Urinary bladder (tissue), 4 donors: ENCODE measurements around the gene ARHGAP44. TPM values are rescaled to one million over a fixed set of nuclear protein-coding genes. Genes with fewer than 3 reads are reported as not detected.

Experiments
- DNase-seq: peaks from one replicate; pipeline ENCODE4 v3.0.0-alpha.2; 2015; ENCODE audit errors: extremely low spot score
- H3K27ac ChIP-seq: one replicate; pipeline ENCODE4 v1.5.1; 2013; ENCODE audit warnings: low read depth, mild to moderate bottlenecking, moderate library complexity
- H3K36me3 ChIP-seq: one replicate; pipeline ENCODE4 v1.6.1; 2013; ENCODE audit warnings: mild to moderate bottlenecking, moderate library complexity; ENCODE audit not compliant: insufficient read depth
- H3K4me1 ChIP-seq: one replicate; pipeline ENCODE4 v1.6.1; 2013; ENCODE audit warnings: mild to moderate bottlenecking, moderate library complexity; ENCODE audit not compliant: insufficient read depth
- H3K4me3 ChIP-seq: one replicate; pipeline ENCODE4 v1.5.1; 2013; ENCODE audit warnings: low read depth, low read length
- WGBS: extraction: QIAGEN DNeasy Blood & Tissue Kit; methylation state at CpG from one replicate; pipeline ENCODE4 v1.1.7; 2013; 5-methylcytosine and 5-hydroxymethylcytosine counted together
- polyA plus RNA-seq: library from polyadenylated mRNA; stranded (reverse); fragments of 200-250 nt; gene quantifications from one replicate; pipeline ENCODE4 v1.2.3, GENCODE V29; 2013
- total RNA-seq: library from RNA; depleted of rRNA; stranded (reverse); fragments of >200 nt; gene quantifications from one replicate; pipeline ENCODE4 v1.2.3, GENCODE V29; 2014
- donor health status: healthy with polysubstance abuse.
- donor health status: healthy.

ARHGAP44 gene
- 5.8 TPM for total RNA-seq
- 5.2 TPM for polyA plus RNA-seq

GRCh38 chr17:12789481-12790248 lies at the start of gene ARHGAP44:
TSS of gene ARHGAP44 (plus strand) at chr17:12789498. CDS start at chr17:12789839, 341 bp downstream.
- peak within 1 kb of the TSS; percentile 94 for H3K4me3 ChIP-seq
- WGBS = under 1% methylated on average over 84 of the region's 86 CpGs
- H3K4me1 ChIP-seq = no peaks in the 10 kb centered on the region
- DNase-seq = no peak
- no peaks in the 10 kb centered on the region for H3K36me3 ChIP-seq
- peak within 1 kb of the TSS; percentile 76 for H3K27ac ChIP-seq

DNA sequence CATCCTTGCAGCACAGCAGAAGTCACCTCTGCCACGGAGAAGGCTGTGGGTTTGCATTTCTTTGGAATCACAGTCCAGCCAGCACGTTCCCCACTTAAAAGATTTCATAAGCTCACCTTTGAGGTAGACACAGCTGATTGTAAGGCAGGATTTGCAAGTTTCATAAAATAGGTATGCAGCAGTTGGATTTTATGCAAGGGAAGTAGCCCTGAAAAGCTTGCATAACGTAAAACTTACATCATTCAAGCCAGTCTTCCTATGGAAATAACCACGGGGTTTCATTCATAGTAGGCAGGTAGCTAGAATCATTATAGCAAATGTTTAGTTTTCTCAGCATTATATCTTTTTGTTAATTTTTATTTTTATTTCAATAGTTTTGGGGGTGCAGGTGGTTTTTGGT lies 49.8 kb upstream of the ARHGAP44 start:
- WGBS = 76% methylated on average over 4 of the region's 4 CpGs
- DNase-seq = no peak
- peaks cover 3% of the 10 kb centered on the region for H3K4me1 ChIP-seq
- no peak overlapping the region for H3K27ac ChIP-seq
- H3K4me3 ChIP-seq = no peak overlapping the region
- no peaks in the 10 kb centered on the region for H3K36me3 ChIP-seq

DNA sequence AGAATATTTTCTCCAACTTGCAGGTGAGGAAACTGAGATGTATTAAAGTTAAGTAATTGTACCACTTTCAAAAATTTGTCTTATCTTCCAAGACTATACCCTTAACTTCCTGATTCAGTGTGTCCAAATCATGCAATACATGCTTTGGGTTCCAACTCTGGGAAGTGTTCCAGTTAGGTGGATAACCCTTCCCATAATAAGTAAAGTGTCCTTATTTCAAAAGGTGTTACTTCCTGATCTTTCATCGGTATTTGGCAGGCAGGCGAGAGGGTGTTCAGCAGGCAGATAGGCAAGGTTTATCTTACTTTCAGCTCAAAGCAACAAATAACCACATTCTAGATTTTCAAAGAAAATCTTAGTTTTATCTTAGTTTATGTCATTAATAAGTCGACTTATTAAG lies 46.3 kb upstream of the ARHGAP44 start:
- Histone ChIP-seq H3K27ac (no peak overlapping the region), H3K36me3 (no peaks in the 10 kb centered on the region), H3K4me3 (no peak overlapping the region), H3K4me1 (peaks cover 2% of the 10 kb centered on the region)
- no peak for DNase-seq
- WGBS = 71% methylated on average over 3 of the region's 3 CpGs

- Histone ChIP-seq H3K27ac (no peak overlapping the region), H3K4me3 (no peak overlapping the region), H3K4me1 (peaks cover under 1% of the 10 kb centered on the region), H3K36me3 (no peaks in the 10 kb centered on the region)
- DNase-seq = no peak
- WGBS = 77% methylated on average over 5 of the region's 5 CpGs
Measured at GRCh38 chr17:12744298-12744697, 45.0 kb upstream of the ARHGAP44 start.

DNA sequence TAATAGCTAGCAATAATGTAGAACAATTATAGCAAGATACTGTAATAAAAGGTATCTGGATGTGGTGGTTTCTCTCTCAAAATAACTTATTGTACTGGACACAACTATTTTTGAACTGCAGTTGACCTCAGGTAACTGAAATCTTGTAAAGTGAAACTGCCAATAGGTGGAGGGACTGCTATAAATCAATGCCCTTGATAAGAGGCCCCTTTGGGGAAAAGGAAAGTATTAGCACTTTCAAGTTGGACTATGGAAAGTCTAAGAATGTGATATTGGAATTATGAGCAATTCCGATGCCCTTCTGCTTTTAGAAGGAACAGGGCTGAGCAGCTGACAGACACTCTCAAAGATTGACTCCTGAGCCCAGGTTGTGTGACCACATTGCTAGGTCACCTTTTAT lies 44.5 kb upstream of the ARHGAP44 start:
- no peak for DNase-seq
- H3K36me3 ChIP-seq = no peaks in the 10 kb centered on the region
- H3K27ac ChIP-seq = no peak overlapping the region
- H3K4me3 ChIP-seq = no peak overlapping the region
- 95% methylated on average over 1 of the region's 1 CpG for WGBS
- H3K4me1 ChIP-seq = no peaks in the 10 kb centered on the region

- Histone ChIP-seq H3K4me1 (no peaks in the 10 kb centered on the region), H3K4me3 (no peak overlapping the region), H3K36me3 (no peaks in the 10 kb centered on the region), H3K27ac (no peak overlapping the region)
- DNase-seq = no peak
- 82% methylated on average over 7 of the region's 7 CpGs for WGBS
Measured at GRCh38 chr17:12745486-12745885, 43.8 kb upstream of the ARHGAP44 start.

DNA sequence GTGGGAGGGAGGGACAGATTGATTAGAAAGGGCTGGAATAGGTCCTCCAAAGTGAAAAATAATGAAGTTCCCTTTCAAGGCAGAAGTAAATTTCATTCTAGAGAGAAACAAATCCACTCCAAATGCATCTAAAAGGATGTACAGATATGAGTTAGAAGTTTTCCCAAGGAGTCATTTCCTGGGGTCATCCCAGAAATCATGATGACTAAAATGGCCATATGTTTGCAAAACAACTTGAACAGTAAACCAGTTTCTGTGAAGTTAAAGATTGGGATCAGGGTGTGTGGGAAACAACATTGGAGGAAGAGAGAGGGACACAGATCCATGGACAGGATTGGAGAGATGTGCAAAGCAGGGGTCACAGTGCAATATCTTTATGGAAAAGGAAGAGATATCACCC lies 32.5 kb upstream of the ARHGAP44 start:
- no peak overlapping the region for H3K27ac ChIP-seq
- no peaks in the 10 kb centered on the region for H3K4me1 ChIP-seq
- DNase-seq = no peak
- H3K36me3 ChIP-seq = no peaks in the 10 kb centered on the region
- H3K4me3 ChIP-seq = no peak overlapping the region

DNA sequence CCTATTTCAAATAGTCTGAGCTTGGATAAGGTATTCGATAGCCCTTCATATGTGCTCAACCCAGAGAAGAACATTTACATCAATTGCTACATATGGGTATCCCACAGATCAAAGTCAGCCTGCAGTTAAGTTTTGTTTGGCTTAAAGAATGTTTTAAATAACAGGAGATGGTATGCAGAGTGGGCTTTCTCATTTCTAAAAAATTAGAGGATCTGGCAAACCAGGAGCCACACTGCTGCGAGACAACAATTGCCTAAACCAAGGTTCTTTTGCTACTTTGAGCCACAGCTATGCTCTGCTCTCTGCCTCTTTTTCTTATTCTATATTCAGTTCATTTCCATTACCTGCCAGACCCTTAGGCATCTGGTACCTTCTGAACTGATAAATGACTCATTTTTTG lies 30.2 kb upstream of the ARHGAP44 start:
- H3K36me3 ChIP-seq = no peaks in the 10 kb centered on the region
- H3K27ac ChIP-seq = no peak overlapping the region
- no peak overlapping the region for H3K4me3 ChIP-seq
- WGBS = 70% methylated on average over 2 of the region's 2 CpGs
- H3K4me1 ChIP-seq = no peaks in the 10 kb centered on the region
- DNase-seq = no peak

- 27% methylated on average over 6 of the region's 6 CpGs for WGBS
- Histone ChIP-seq H3K4me1 (no peaks in the 10 kb centered on the region), H3K4me3 (no peak overlapping the region), H3K36me3 (no peaks in the 10 kb centered on the region), H3K27ac (no peak overlapping the region)
- DNase-seq = no peak
Measured at GRCh38 chr17:12765548-12765947, 23.8 kb upstream of the ARHGAP44 start.

GRCh38 chr17:12768255-12768654 lies 21.0 kb upstream of the ARHGAP44 start:
- no peak overlapping the region for H3K4me3 ChIP-seq
- 50% methylated on average over 4 of the region's 4 CpGs for WGBS
- no peaks in the 10 kb centered on the region for H3K4me1 ChIP-seq
- DNase-seq = no peak
- no peak overlapping the region for H3K27ac ChIP-seq
- no peaks in the 10 kb centered on the region for H3K36me3 ChIP-seq

- Histone ChIP-seq H3K27ac (no peak overlapping the region), H3K36me3 (no peaks in the 10 kb centered on the region), H3K4me3 (no peak overlapping the region), H3K4me1 (no peaks in the 10 kb centered on the region)
- DNase-seq = no peak
- 94% methylated on average over 6 of the region's 6 CpGs for WGBS
Measured at GRCh38 chr17:12769981-12770380, 19.3 kb upstream of the ARHGAP44 start.

DNA sequence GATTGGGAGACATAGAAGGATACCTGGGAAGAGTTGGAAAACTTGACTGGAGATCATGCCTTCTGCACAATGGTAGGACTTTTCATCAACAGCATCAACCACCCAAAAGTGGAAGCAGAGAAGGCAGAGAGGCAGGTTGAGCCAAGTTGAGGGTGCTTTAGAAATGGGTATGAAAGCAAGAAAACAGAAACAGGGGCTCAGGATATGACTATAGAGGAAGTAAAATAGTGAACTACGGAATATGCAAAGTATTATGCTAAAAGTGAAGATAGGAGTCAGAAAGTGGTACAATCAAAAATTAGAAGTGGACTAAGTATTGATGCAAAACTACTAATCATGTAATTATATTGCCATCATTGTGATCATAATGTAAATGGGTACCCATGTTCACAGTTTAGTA lies 16.1 kb upstream of the ARHGAP44 start:
- no peak overlapping the region for H3K4me3 ChIP-seq
- H3K4me1 ChIP-seq = no peaks in the 10 kb centered on the region
- no peak for DNase-seq
- WGBS = 80% methylated on average over 1 of the region's 1 CpG
- H3K27ac ChIP-seq = no peak overlapping the region
- H3K36me3 ChIP-seq = no peaks in the 10 kb centered on the region

GRCh38 chr17:12789075-12789480 lies 220 bp upstream of the ARHGAP44 start:
- WGBS = under 1% methylated on average over 16 of the region's 16 CpGs
- Histone ChIP-seq H3K4me3 (peak overlapping the region; percentile 94), H3K4me1 (no peaks in the 10 kb centered on the region), H3K36me3 (no peaks in the 10 kb centered on the region), H3K27ac (no peak overlapping the region)
- DNase-seq = no peak

DNA sequence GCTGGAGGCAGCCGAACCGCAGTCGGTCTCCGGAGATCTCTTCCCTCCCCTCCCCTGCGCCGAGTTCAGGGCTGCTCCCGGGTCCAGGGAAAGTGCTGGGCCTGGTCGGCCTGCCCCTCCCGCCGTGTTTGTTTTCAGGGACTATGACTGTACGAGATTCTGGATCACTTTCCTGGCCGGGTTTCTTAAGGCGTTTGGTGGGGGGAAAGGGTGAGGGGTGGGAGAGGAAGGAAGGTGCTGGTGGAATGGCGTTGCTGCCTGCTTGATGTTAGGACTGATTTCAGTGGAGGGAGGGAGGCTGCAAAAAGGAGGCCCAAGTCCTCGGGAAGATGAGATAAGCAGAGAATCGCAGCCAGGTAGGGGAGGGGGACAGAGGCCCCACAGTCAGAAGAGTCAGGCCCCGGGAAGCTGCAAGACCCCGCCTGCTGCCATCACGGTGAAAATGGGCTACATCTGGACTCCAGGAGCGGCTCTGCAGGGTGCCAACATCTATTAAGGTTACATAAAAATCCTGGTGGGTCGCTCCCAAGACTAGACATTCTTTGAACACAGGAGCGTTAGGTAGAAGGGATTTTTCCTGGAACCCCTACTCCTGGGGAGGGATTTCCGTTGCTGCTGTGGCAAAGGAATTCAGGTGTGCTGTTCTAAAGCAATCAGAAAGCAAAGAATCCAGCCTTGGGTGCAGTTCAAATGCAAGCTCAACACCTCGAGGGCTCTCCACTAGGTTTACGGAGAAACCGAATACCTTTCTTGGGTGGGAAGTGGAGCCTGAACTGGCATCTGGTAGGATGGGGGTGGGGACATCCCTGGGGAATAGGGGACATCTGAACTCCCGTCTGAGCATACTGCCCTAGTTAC lies 1.2 kb downstream of the ARHGAP44 start:
- 31% methylated on average over 27 of the region's 27 CpGs for WGBS
- Histone ChIP-seq H3K27ac (no peak overlapping the region), H3K36me3 (no peaks in the 10 kb centered on the region), H3K4me1 (no peaks in the 10 kb centered on the region), H3K4me3 (peak overlapping the region; percentile 94)
- DNase-seq = no peak
